Neural cell (in vitro differentiated cells): ENCODE data around the gene SSBP3. TPM values are rescaled to one million over a fixed set of nuclear protein-coding genes. Genes with fewer than 3 reads are reported as not detected.

Source experiments
- H2AFZ ChIP-seq: fragments of 200-600, 300-800 bp; sonication (generic), shearing (Covaris generic); 2 replicates; pipeline ENCODE4 v1.6.0; 2014; ENCODE audit warnings: low read depth, mild to moderate bottlenecking, antibody characterized with exemption, low read length, moderate library complexity
- H3F3A ChIP-seq: fragments of 200-600 bp; shearing (Covaris generic); 2 replicates; pipeline ENCODE4 v1.6.1; 2016; ENCODE audit warnings: mild to moderate bottlenecking, moderate library complexity, mixed read lengths, antibody characterized with exemption, low read length; ENCODE audit not compliant: insufficient read depth, poor library complexity, severe bottlenecking
- H3K27ac ChIP-seq: fragments of 200-600, 300-800 bp; sonication (generic), shearing (Covaris generic); 2 replicates; pipeline ENCODE4 v1.5.1; 2014; ENCODE audit warnings: mild to moderate bottlenecking, low read length, moderate library complexity
- H3K27me3 ChIP-seq: fragments of 300-800, 200-600 bp; sonication (generic), shearing (Covaris generic); 2 replicates; pipeline ENCODE4 v1.6.0; 2014; ENCODE audit warnings: mild to moderate bottlenecking, low read depth, low read length, moderate library complexity; ENCODE audit not compliant: insufficient read depth
- H3K36me3 ChIP-seq: fragments of 300-800, 200-600 bp; sonication (generic), shearing (Covaris generic); 2 replicates; pipeline ENCODE4 v1.5.1; 2014; ENCODE audit warnings: mild to moderate bottlenecking, antibody characterized with exemption, low read length, moderate library complexity; ENCODE audit not compliant: insufficient read depth
- H3K4me2 ChIP-seq: fragments of 300-800, 200-600 bp; sonication (generic), shearing (Covaris generic); 2 replicates; pipeline ENCODE4 v1.6.0; 2014; ENCODE audit warnings: mild to moderate bottlenecking, low read length
- H3K4me3 ChIP-seq: fragments of 300-800, 200-600 bp; sonication (generic), shearing (Covaris generic); 2 replicates; pipeline ENCODE4 v1.5.1; 2014; ENCODE audit warnings: mild to moderate bottlenecking, low read length, moderate library complexity
- H3K79me2 ChIP-seq: fragments of 200-600 bp; shearing (Covaris generic); replicated peaks from 2 replicates; pipeline ENCODE4 v1.6.0; 2014; ENCODE audit warnings: mild to moderate bottlenecking, low read length, moderate library complexity; ENCODE audit not compliant: insufficient read depth
- H3K9ac ChIP-seq: fragments of 300-800, 200-600 bp; sonication (generic), shearing (Covaris generic); 2 replicates; pipeline ENCODE4 v1.6.1; 2016; ENCODE audit warnings: mild to moderate bottlenecking, low read length, mixed read lengths
- H3K9me2 ChIP-seq: fragments of 200-600 bp; shearing (Covaris generic); 2 replicates; pipeline ENCODE4 v1.6.1; 2016; ENCODE audit warnings: mild to moderate bottlenecking, low read length, mixed read lengths; ENCODE audit not compliant: insufficient read depth
- H3K9me3 ChIP-seq: fragments of 200-600, 300-800 bp; sonication (generic), shearing (Covaris generic); 2 replicates; pipeline ENCODE4 v1.6.1; 2016; ENCODE audit warnings: mild to moderate bottlenecking, mixed run types, low read length, moderate library complexity, mixed read lengths
- H4K20me1 ChIP-seq: fragments of 200-600 bp; shearing (Covaris generic); 2 replicates; pipeline ENCODE4 v1.6.1; 2016; ENCODE audit warnings: mild to moderate bottlenecking, mixed run types; ENCODE audit not compliant: insufficient read depth
- EP300 ChIP-seq: fragments of 450-650 bp; conservative IDR thresholded peaks from 2 replicates; pipeline ENCODE4 v1.6.1; 2014; ENCODE audit warnings: antibody characterized with exemption, mild to moderate bottlenecking, moderate library complexity; ENCODE audit not compliant: poor library complexity, severe bottlenecking
- EZH2 ChIP-seq: fragments of 200-600, 300-800 bp; shearing (Covaris generic), sonication (generic); IDR thresholded peaks from 2 replicates; pipeline ENCODE4 v1.6.1; 2014; ENCODE audit warnings: antibody characterized with exemption, low read length, borderline replicate concordance, mild to moderate bottlenecking; ENCODE audit not compliant: insufficient read depth, poor library complexity, severe bottlenecking
- MXI1 ChIP-seq: fragments of 450-650 bp; conservative IDR thresholded peaks from 2 replicates; pipeline ENCODE4 v1.6.1; 2014; ENCODE audit warnings: antibody characterized with exemption, mild to moderate bottlenecking; ENCODE audit not compliant: poor library complexity, severe bottlenecking
- POLR2AphosphoS5 ChIP-seq: IDR thresholded peaks from 2 replicates; pipeline ENCODE4 v1.6.1; 2012
- RAD21 ChIP-seq: fragments of 450-650 bp; conservative IDR thresholded peaks from 2 replicates; pipeline ENCODE4 v1.6.1; 2014; ENCODE audit warnings: antibody characterized with exemption, mild to moderate bottlenecking, moderate library complexity
- SMC3 ChIP-seq: fragments of 450-650 bp; conservative IDR thresholded peaks from 2 replicates; pipeline ENCODE4 v1.6.1; 2014; ENCODE audit warnings: antibody characterized with exemption, mild to moderate bottlenecking, moderate library complexity; ENCODE audit not compliant: poor library complexity
- TAF1 ChIP-seq: IDR thresholded peaks from 2 replicates; pipeline ENCODE4 v1.6.1; 2012; ENCODE audit warnings: low read depth
- polyA plus RNA-seq: library from polyadenylated mRNA; depleted of rRNA; stranded (reverse); fragments of >200 nt; gene quantifications from 2 replicates; pipeline ENCODE4 v1.2.3, GENCODE V29; 2014
- TF ChIP-seq, protein P1 (sequence below): IDR thresholded peaks from 2 replicates; pipeline ENCODE4 v1.6.1; 2012; ENCODE audit warnings: borderline replicate concordance
- TF ChIP-seq, protein P2 (sequence below): fragments of 450-650 bp; IDR thresholded peaks from 2 replicates; pipeline ENCODE4 v1.5.1; 2014; ENCODE audit warnings: antibody characterized with exemption, mild to moderate bottlenecking, moderate library complexity; ENCODE audit not compliant: poor library complexity, severe bottlenecking

SSBP3 gene
- polyA plus RNA-seq, 1 donor from 2014 or later, result 77.4 TPM

DNA sequence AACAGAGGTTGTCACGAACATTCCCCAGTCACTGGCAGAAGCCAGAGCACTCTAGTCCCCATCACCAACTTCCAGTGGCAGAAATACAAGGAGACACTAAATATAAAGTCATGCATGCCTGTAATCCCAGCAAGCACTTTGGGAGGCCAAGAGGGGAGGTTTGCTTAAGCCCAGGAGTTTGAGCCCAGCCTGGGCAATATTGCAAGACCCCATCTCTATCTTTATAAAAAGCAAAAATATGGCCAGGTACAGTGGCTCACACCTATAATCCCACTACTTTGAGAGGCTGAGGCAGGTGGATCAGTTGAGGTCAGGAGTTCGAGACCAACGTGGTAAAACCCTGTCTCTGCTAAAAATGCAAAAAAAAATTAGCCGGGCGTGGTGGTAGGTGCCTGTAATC, 212.7 kb downstream of the SSBP3 start:
- Histone ChIP-seq H3K9me2 (no peaks in the 10 kb centered on the region), H2AFZ (no peak overlapping the region), H4K20me1 (no peaks in the 10 kb centered on the region), H3F3A (no peaks in the 10 kb centered on the region), H3K79me2 (no peaks in the 10 kb centered on the region), H3K9ac (no peak overlapping the region), H3K4me2 (no peak overlapping the region), H3K9me3 (no peaks in the 10 kb centered on the region), H3K27me3 (no peaks in the 10 kb centered on the region), H3K27ac (no peak overlapping the region), H3K4me3 (no peak overlapping the region), H3K36me3 (no peaks in the 10 kb centered on the region)
- TF ChIP-seq TAF1 (no peak), MXI1 (no peak), RAD21 (no peak), SMC3 (no peak), POLR2AphosphoS5 (no peak), EP300 (no peak), EZH2 (no peak)
- TF ChIP-seq, protein P1, sequence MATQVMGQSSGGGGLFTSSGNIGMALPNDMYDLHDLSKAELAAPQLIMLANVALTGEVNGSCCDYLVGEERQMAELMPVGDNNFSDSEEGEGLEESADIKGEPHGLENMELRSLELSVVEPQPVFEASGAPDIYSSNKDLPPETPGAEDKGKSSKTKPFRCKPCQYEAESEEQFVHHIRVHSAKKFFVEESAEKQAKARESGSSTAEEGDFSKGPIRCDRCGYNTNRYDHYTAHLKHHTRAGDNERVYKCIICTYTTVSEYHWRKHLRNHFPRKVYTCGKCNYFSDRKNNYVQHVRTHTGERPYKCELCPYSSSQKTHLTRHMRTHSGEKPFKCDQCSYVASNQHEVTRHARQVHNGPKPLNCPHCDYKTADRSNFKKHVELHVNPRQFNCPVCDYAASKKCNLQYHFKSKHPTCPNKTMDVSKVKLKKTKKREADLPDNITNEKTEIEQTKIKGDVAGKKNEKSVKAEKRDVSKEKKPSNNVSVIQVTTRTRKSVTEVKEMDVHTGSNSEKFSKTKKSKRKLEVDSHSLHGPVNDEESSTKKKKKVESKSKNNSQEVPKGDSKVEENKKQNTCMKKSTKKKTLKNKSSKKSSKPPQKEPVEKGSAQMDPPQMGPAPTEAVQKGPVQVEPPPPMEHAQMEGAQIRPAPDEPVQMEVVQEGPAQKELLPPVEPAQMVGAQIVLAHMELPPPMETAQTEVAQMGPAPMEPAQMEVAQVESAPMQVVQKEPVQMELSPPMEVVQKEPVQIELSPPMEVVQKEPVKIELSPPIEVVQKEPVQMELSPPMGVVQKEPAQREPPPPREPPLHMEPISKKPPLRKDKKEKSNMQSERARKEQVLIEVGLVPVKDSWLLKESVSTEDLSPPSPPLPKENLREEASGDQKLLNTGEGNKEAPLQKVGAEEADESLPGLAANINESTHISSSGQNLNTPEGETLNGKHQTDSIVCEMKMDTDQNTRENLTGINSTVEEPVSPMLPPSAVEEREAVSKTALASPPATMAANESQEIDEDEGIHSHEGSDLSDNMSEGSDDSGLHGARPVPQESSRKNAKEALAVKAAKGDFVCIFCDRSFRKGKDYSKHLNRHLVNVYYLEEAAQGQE, result no peak
- TF ChIP-seq, protein P2, sequence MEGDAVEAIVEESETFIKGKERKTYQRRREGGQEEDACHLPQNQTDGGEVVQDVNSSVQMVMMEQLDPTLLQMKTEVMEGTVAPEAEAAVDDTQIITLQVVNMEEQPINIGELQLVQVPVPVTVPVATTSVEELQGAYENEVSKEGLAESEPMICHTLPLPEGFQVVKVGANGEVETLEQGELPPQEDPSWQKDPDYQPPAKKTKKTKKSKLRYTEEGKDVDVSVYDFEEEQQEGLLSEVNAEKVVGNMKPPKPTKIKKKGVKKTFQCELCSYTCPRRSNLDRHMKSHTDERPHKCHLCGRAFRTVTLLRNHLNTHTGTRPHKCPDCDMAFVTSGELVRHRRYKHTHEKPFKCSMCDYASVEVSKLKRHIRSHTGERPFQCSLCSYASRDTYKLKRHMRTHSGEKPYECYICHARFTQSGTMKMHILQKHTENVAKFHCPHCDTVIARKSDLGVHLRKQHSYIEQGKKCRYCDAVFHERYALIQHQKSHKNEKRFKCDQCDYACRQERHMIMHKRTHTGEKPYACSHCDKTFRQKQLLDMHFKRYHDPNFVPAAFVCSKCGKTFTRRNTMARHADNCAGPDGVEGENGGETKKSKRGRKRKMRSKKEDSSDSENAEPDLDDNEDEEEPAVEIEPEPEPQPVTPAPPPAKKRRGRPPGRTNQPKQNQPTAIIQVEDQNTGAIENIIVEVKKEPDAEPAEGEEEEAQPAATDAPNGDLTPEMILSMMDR, result no peak

DNA sequence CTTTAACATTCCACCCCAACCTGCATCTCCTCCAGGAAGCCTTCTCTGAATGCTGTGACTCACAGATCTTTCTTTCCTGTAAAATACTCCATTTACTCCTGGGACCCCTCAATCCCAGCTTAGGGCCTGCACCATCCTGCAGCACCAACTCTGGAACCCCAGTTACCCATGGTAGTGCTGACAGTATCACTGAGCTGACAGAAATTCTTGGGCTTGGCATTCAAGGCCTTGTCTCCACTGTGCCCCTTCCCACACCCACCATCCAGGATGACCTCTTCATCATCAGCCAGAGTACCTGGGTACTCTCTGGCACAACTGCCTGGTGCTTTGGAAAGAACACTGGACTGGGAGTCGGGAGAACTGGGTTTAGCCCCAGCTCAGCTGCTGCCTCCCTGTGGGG, 214.7 kb downstream of the SSBP3 start:
- Histone ChIP-seq H2AFZ (no peak overlapping the region), H3K9me3 (no peaks in the 10 kb centered on the region), H3K9me2 (no peaks in the 10 kb centered on the region), H3F3A (no peaks in the 10 kb centered on the region), H3K27me3 (no peaks in the 10 kb centered on the region), H3K79me2 (no peaks in the 10 kb centered on the region), H3K4me2 (no peak overlapping the region), H3K9ac (no peak overlapping the region), H3K4me3 (no peak overlapping the region), H3K36me3 (no peaks in the 10 kb centered on the region), H3K27ac (no peak overlapping the region), H4K20me1 (no peaks in the 10 kb centered on the region)
- TF ChIP-seq SMC3 (no peak), RAD21 (no peak), EP300 (no peak), POLR2AphosphoS5 (no peak), TAF1 (no peak)
- TF ChIP-seq, protein P1, result no peak
